Anterior cingulate cortex (tissue), 58 donors: Measurements from ENCODE around the gene C2CD2L.
"Not testable (repeated sequence)": the region's sequence is repeated elsewhere in the genome, so short reads cannot be mapped to it uniquely, and the experiment has no call there.

Experiments
- DNase-seq, 58 donors: peaks; one replicate each; lab custom pipeline; 2025; lab: John Stamatoyannopoulos, UW

The C2CD2L gene

GRCh38 chr11:119106564-119107537, at the start of gene C2CD2L:
TSS of gene C2CD2L (plus strand) at chr11:119107344. CDS start at chr11:119107742, 398 bp downstream.
- DNase-seq = peak; percentile 35 to 92 (median 82)

- DNase-seq = not testable (repeated sequence)
Measured at GRCh38 chr11:119059128-119059527, 48.0 kb upstream of the C2CD2L start.

- DNase-seq = no peak
Measured at GRCh38 chr11:119061256-119061655, 45.9 kb upstream of the C2CD2L start.

GRCh38 chr11:119062779-119063178, 44.4 kb upstream of the C2CD2L start:
- DNase-seq = peak in 1 of 58 donors; percentile 24

- DNase-seq = no peak
Measured at GRCh38 chr11:119065369-119065768, 41.8 kb upstream of the C2CD2L start.

- DNase-seq = peak; percentile 45 to 98 (median 94)
Measured at GRCh38 chr11:119067371-119068222, 39.5 kb upstream of the C2CD2L start, which contains the start of gene VPS11. TSS of gene VPS11 (plus strand) at chr11:119067818. CDS start at chr11:119067824, 6 bp downstream.

GRCh38 chr11:119077839-119078238, 29.3 kb upstream of the C2CD2L start:
- DNase-seq = no peak

GRCh38 chr11:119078675-119079420, 28.3 kb upstream of the C2CD2L start:
- DNase-seq = no peak

- DNase-seq = peak in 34 of 58 donors; percentile 12 to 77 (median 52)
Measured at GRCh38 chr11:119081682-119082260, 25.4 kb upstream of the C2CD2L start.

- DNase-seq = peak; percentile 64 to 100 (median 94)
Measured at GRCh38 chr11:119084663-119085436, 22.3 kb upstream of the C2CD2L start, which contains the start of gene HMBS. TSS of gene HMBS (plus strand) at chr11:119084881. CDS start at chr11:119085034, 153 bp downstream.

GRCh38 chr11:119085437-119085847, 21.7 kb upstream of the C2CD2L start:
- peak in 3 of 58 donors; percentile 48 to 59 (median 56) for DNase-seq

- no peak for DNase-seq
Measured at GRCh38 chr11:119087123-119087522, 20.0 kb upstream of the C2CD2L start.

GRCh38 chr11:119087747-119088241, 19.4 kb upstream of the C2CD2L start:
- no peak for DNase-seq

- no peak for DNase-seq
Measured at GRCh38 chr11:119088406-119088805, 18.7 kb upstream of the C2CD2L start.

GRCh38 chr11:119089319-119089718, 17.8 kb upstream of the C2CD2L start:
- DNase-seq = no peak

GRCh38 chr11:119091178-119091577, 16.0 kb upstream of the C2CD2L start:
- peak in 1 of 58 donors; percentile 15 for DNase-seq

- no peak for DNase-seq
Measured at GRCh38 chr11:119091966-119092879, 14.9 kb upstream of the C2CD2L start.
